Activated CD8-positive, alpha-beta memory T cell treated with anti-CD3 and anti-CD28 coated beads, Interleukin-2, amount 50 U/mL, for 48 hours (primary cell): Measurements from ENCODE around the gene FSD1.
A peak's percentile ranks its signal among the peaks of the same experiment; 100 is the strongest.

ENCODE experiments used
- DNase-seq: peaks from one replicate; pipeline ENCODE4 v3.0.0-alpha.2; 2020

FSD1 gene

DNA sequence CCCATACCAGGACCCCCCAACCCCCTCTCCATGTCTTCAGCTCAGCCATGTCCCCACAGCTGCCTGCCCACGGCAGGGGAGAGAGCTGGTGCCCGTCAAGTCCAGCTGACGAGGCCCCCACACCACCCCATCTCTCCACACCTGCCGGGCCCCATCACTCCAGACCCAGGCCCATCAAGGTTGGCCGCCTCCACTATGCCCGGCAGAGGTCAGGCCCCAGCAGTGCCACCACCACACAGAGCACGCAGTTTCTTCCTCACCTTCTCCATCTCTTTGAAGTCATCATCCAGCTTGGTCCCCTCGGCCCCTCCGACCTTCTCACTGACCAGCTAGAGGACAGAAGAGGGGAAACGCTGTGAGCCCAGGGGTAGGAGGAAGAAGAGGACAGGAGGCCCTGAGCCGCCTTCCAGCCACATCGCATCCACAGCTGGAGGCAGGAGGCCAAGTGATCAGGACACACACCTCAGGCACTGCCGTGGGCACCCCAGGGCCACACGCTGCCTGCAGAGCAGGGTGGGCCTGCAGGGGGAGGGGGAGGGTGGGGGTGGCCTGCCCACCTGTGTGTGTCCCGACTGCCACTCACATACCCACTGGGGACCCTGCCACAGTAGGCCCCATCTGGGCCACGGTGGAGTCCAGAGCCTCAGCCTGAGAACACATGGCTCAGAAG, 62.4 kb downstream of the FSD1 start:
- DNase-seq = no peak

DNA sequence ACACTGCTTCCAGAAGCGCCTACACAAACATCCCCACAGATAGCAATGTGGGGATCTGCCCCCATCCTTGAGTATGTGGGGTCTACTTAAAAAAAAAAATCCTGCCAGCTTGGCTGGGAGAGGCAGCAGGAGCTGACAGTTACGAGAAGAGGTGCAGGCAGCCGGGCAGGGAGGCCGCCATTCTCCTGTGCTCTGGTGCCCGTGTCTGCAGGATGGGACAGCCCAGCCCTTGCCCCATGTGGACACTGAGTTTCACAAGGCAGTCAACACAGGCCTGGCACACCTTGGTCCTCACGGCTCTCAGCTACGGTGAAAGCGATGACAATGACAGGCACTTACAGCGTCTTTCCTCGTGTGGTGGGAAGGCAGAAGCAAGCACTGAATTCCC, 62.9 kb downstream of the FSD1 start:
- DNase-seq = no peak

DNA sequence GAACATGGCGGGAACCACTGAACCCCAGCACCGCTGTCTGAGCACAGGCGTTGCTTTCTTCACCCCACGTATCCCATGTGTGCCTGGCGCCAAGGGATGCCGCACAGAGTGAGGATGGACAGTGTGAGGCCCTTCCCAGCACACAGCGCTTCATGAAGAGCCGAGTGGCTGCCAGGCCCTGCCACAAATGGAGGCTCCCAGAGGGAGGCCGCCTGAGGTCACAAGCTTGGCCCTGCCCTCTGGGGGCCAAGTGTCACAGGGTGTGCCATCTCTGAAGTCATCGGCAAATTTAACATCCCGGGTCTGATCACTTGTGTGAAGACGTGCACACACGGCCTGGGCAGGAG, 63.4 kb downstream of the FSD1 start:
- no peak for DNase-seq

DNA sequence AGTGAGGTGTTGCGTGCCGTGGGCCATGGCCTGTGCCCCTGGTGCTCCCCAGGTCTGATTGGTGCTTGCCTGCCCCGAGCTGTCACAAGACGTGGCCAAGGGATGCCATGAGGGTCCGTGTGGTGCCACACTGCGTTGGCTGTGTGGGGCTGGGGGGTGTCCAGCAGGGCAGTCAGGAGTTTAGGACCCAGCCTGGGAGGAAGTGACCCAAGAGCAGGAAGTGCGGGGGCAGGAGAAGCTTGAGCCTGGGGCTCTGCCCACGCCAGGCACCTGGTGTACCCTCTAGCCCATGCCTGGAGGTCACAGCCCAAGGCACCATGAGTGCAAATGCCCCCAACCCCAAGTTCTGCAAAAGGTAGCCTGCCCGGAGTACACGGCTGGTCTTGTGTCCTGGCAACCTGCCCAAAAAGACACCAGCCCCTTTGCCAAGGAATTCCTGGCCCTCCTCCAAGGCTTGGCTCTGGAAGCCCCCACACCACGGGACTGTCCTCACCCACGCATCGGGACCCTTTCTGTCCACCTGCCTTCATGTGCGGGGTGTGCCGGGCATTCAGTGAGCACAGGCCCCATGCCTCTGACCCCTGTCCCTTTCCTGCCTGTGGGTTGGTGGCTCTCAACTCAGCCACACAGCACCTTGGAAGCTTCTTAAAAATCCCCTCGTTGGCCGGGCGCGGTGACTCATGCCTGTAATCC, 63.9 kb downstream of the FSD1 start:
- no peak for DNase-seq

DNA sequence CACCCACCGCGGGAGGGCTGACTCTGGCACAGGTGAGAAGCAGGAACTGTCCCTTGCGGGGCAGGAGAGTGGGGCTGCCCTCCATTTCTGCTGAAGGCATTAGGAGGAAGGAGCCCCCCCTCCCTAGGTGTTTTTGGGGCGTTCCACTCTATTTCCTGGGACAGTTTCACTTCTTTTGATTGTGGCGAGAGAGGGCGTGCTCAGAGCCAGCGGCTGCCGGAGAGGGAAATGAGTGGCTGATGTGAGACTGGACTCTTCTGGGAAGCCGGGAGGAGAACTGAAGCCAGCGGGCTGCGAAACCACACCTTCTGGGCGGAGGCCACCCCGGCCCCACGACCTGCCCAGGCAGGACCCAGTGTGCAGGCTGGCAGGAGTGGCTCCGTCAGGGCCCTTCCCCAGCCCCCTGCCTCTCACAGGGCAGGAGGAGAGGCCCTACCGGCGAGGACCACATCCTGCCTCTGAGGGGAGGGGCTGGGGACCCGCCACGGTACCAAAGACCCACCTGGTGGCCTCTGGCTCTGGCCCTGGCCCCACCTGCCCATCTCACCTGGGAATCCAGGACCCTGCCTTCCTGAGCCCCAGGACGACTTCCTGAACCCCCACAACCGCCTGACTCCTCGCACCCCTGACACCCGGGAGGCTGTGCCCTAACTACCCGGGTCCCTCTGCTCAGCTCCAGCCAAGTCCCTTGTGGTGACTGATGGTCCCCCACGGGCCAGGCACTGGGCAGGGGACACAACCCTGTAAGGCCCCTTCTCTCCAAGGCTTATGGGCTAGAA, 64.9 kb downstream of the FSD1 start:
- DNase-seq = peak; percentile 82

DNA sequence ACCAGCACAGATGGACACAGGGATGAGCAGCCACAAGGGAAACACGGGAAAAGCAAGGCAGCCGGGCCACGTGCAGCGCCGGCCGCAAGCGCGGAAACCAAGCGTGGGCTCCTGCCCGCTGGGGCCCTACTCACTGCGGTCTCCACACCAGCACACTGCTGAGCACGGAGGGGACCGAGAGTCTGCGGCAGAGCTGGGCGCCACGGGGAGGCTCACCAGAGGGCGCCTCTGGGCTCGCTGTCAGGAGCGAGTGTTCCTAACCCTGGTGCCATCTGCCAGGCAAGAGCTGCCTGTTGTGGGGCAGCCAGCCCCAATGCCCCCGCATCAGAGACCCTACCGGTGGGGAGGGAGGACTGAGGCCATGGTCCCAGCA, 65.5 kb downstream of the FSD1 start:
- DNase-seq = peak; percentile 88

DNA sequence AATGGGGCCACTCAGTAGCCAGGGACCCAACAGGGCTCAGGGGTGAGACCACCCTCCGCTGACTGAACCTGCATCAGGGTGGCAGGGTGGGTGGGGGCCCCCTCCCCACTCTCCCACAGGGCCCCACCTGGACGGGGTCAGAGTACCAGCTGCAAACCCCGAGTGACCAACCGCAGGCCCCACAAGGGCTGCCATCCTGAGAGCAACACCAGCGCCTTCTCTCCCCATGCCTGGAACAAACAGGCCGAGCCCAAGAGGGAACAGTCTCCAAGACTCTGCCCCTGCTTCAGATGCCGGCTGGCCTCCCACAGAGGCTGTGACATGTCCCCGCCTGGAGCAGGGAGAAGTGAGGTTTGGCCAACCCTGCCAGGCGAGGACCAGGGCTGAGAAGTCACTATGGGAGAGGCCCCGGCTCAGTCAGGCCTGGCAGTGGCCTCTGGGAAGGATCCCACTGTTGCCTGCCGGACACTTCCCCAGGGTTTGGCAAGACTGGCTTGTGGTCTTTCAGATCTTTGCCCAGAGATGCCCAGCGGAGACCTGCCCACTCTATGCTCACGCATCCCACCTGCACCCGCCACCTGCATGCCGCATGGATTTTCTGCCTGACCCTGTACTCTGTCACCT, 66.1 kb downstream of the FSD1 start:
- DNase-seq = no peak

DNA sequence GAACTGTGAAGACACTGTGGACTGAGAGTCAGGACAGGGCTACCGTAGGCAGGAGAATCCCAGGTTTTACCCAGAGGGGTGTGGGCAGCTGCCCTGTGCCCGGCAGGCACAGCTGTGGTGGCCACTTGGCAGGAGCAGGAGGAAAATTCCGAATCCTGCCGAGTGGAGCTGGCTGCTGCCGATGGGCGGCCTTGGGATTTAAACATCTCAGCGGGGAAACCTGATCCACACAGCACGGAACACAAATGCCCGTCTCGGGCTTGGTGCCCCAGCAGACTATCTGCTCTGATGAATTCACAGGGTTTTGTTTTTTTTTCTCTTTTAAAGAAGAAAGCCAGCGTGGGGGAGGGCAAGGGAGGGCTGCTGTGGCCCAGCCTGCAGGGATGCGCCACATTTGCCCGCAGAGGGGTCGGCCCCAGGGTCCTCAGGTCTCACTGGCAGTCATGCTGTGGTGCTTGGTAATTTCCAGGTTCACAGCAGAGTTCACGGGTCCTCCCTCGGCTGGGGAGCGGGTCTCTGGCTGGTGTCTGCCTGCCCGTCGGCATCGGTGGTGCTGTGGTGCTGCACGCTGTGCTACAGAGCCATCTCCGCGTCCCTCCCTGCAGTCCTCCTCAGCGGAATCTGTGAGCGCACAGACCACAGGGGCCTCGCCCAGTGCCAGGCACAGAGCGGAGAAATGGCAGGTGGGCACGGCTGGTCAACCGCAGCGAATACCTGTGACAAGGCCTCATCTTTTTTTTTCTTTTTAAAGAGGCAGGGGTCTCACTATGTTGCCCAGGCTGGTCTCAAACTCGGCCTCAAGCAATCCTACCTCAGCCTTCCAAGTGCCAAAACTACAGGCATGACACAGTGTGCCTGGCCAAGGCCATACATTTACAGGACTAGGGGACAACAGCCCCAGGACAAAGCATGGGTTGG, 67.1 kb downstream of the FSD1 start:
- DNase-seq = no peak

DNA sequence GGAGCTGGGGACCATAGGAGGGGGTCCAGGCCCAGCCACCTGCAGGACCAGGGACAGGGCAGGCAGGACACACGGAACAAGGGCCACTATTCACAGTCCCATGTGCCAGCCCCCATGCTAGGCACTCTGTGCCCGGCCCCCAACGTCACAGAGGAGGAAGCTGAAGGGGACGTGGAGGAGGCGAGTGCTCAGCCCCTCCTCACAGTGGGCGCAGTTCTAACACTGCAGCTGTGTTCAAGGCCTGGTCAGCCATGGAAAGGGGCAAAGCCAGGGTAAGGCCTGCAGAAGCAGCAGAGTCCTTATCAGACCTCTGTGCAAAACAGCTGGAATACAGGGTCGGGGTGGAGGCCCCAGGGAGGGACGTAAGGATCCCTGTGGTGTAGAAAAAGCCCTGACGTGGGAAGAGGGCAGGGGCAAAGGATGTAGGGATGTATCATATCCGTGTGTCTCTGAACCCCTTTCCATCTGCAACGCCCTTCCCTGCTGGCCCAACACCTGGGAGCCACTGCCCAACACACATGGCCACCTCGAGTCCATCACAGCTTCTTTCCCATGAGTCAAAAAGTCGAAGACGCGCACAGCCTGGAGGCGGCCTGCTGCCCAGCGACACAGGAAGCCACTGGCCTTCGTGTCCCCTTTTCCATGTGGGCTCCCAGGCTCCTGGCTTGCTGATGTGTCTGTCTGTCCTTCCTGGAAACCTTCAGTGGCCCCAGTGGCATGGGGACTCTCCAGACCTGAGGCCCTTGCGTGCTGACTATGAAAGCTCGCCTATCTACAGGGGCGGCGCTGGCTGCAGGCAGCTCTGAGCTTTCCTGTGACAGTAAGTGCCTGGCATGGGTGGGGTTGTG, 68.0 kb downstream of the FSD1 start:
- no peak for DNase-seq

DNA sequence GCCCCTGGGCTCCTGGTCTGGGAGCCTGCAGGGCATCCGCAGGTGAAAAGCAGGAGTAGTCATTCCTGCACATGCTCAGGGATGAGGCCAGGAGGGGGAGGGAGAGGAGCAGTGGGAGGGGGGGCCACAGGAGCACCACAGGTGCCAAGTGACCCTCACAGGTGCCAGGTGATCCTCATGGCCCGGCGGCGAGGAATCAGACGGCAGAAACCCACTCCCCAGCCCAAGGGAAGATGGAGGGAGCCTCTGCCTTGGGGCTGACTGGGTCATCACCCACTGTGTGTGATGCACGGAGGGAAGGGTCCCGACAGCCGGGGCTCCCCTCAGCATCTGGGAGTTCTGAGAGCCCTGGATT, 68.6 kb downstream of the FSD1 start:
- no peak for DNase-seq
